ENCODE data around the gene SARM1. TPM values are rescaled to one million over a fixed set of nuclear protein-coding genes. Genes with fewer than 3 reads are reported as not detected.
A peak's percentile ranks its signal among the peaks of the same experiment; 100 is the strongest.
"Not testable (repeated sequence)": the region's sequence is repeated elsewhere in the genome, so short reads cannot be mapped to it uniquely, and the experiment has no call there.

SARM1 gene
- total RNA-seq, 2 experiments from 2014 or later = 18.1 to 21.9 TPM

DNA sequence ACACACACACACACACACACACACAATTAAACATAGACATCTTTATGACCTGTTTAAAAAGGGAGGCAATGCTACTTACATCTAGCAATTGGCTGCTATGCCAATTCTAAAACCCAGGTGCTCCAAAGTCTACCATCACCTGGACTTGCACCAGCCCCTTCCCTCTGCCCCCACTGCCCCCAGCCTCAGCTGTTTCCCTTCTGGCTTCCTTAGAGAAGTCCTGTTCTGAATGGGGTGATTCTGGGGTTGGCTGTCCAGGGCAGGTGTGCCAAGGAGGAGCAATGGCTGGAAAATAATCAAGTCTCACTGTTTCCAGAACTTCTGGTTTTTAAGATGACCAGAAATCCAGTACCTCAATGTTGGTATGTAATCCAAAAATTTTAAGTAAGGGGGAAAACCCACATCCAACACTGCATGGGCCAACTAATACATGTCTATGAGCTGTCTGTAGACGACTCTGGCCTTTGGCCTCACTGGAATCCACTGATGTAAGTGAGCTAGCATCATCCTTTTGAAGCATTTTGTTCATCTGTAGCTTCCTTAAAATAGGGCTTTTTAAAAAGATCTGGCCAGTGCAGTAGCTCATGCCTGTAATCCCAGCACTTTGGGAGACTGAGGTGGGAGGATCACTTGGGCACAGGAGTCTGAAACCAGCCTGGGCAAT, 38.3 kb upstream of the SARM1 start:
- no peak for ATAC-seq
- peaks cover 40% of the 10 kb centered on the region for H3K4me1 Mint-ChIP-seq
- DNase-seq = no peak
- H3K9me3 Mint-ChIP-seq (ENCODE audit: low read depth) = no peaks in the 10 kb centered on the region
- CTCF ChIA-PET = interaction anchor here (0.7 to 1.4 kb wide), 5 partner anchors 11 to 527 kb away, joined by 3 to 4 read pairs (median 4); no protein-coding TSS in a partner anchor
- POLR2A ChIA-PET = no interaction called here
- peak overlapping the region; percentile 96 for H3K4me3 Mint-ChIP-seq
- H3K36me3 Mint-ChIP-seq (ENCODE audit: low read depth) = peaks cover 13% of the 10 kb centered on the region
- intact Hi-C loops (cut with DNase I, micrococcal nuclease) = loop anchor here in 1 of 2 experiments (10.0 kb wide), 1 partner anchor 878 kb away; the partner anchor contains the start of gene KSR1
- no peak overlapping the region for H3K27ac Mint-ChIP-seq
- H3K27me3 Mint-ChIP-seq = no peaks in the 10 kb centered on the region

DNA sequence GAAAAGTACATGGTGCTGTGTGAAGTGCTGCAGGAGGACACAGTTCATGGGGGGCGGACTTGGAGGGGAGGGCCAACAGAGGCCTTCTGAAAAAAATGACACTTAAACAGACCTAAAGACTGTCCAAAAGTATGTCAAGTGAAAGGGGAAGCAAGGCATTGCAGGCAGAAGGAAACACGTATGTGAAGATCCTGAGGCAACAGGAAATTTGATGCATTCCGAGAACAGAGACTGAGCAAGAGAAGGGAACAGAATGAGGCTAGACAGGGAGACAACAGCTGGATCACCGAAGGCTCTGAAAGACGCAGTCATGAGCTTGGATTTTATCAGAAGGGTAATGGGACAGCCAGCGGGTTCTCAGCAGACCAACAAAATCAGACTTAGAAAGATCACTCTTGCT, 37.3 kb upstream of the SARM1 start:
- Mint-ChIP-seq H3K9me3 (ENCODE audit: low read depth) (no peaks in the 10 kb centered on the region), H3K27ac (peak overlapping the region; percentile 83), H3K27me3 (no peaks in the 10 kb centered on the region), H3K4me1 (peaks cover 36% of the 10 kb centered on the region), H3K4me3 (peak overlapping the region; percentile 96), H3K36me3 (ENCODE audit: low read depth) (peaks cover 9% of the 10 kb centered on the region)
- POLR2A ChIA-PET = no interaction called here
- CTCF ChIA-PET = interaction anchor here (0.6 to 1.6 kb wide), 4 partner anchors 12 to 454 kb away, joined by 3 to 10 read pairs (median 4); partner anchors contain the start of gene POLDIP2
- DNase-seq = no peak
- intact Hi-C loops (cut with DNase I, micrococcal nuclease) = loop anchor here in 1 of 2 experiments (10.0 kb wide), 1 partner anchor 879 kb away; the partner anchor contains the start of gene KSR1
- ATAC-seq = no peak

DNA sequence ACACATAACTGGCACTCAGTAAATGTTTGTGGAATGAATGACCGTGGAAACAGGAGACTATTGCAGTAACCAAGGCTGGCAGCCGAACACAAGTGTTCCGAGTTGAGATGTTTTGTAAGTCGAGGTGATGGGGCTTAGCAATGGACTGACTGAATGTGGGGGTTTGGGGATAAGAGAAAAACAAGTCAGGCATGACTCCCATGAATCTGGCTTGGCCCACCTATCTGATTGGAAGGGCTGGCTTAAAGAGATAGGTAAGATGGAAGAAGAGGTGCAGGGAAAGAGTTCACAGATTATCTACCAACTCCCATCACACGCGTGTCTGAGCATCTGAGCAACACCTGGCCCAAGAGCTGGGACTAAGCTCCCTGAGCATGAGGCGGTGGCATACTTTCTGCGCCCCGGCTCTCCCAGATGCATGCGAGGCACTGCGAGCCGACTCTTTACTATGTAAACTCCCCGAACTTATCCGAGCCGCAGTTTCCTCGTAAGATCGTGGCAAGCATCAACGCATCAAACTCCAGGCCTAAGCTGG, 36.8 kb upstream of the SARM1 start:
- Mint-ChIP-seq H3K27ac (peak overlapping the region; percentile 83), H3K4me1 (peaks cover 36% of the 10 kb centered on the region), H3K4me3 (peak overlapping the region; percentile 96), H3K36me3 (ENCODE audit: low read depth) (peaks cover 10% of the 10 kb centered on the region), H3K27me3 (no peaks in the 10 kb centered on the region), H3K9me3 (ENCODE audit: low read depth) (no peaks in the 10 kb centered on the region)
- ChIA-PET POLR2A (interaction anchor here (0.5 to 1.9 kb wide), 11 partner anchors 10 to 385 kb away, joined by 3 to 39 read pairs (median 4); partner anchors contain the start of genes POLDIP2, RPL23A, SARM1 and SEBOX), CTCF (interaction anchor here (0.6 to 1.9 kb wide), 9 partner anchors 12 to 242 kb away, joined by 3 to 25 read pairs (median 5); partner anchors contain the start of genes ALDOC and POLDIP2)
- no peak for ATAC-seq
- DNase-seq = no peak
- intact Hi-C loops (cut with DNase I, micrococcal nuclease) = loop anchor here (1.0 to 10.0 kb wide), 13 partner anchors 15 to 880 kb away; partner anchors contain the start of genes POLDIP2 (in 2 of the 2), SARM1 (in 2 of the 2), TMEM97 (in 2 of the 2) and BLTP2 (in 1 of the 2)

DNA sequence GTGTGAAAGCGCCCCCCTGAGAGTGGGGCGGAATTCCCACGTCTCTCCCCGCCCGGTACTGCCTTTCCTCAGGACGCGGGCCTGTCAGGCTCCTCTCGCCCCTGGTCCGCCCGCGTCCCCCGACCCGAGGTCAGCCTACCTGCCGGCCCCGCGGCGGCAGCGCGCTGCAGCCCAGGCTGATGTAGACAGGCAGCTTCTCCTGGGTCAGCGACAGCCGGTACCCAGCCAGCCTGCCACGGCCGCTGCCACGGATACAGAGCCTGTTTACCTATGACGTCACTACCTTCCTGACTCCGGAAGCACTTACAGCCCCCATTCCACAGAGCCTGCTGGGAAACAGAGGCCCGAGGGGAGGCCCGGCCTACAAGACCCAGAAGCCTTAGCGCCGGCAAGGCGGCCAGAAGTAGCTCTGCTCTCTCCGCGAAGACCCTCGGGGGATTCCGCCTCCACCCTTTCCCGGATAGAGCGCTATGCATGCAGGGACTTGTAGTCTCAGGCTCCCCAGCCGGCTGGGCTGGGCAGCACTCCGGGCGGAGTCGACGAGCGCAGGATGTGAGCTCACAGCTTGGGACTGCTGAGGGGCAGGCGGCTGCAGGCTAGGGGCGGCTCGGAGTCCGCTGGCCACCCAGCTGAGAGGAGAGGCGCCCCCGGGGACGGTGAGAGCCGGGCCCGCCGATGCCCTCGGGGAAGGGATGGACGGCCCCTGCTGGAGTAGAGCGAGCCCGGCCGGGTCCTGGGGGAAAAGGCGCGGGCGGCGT, 36.1 kb upstream of the SARM1 start, which contains the start of the genes IFT20 and TNFAIP1:
Gene IFT20 (minus strand): TSS at position 272 of the 758 bp plus-strand sequence. CDS start 3,487 bp downstream, outside the sequence.
Gene TNFAIP1 (plus strand): TSS at position 561 of the 758 bp plus-strand sequence. CDS start 3,761 bp downstream, outside the sequence.
- ChIA-PET CTCF (interaction anchor here (0.7 to 1.9 kb wide), 11 partner anchors 11 to 526 kb away, joined by 3 to 25 read pairs (median 4); partner anchors contain the start of genes ALDOC and POLDIP2), POLR2A (interaction anchor here (0.5 to 1.9 kb wide), 16 partner anchors 8 to 1255 kb away, joined by 3 to 39 read pairs (median 4); partner anchors contain the start of genes POLDIP2, RPL23A, SARM1 and SEBOX)
- H3K27ac Mint-ChIP-seq = peak within 1 kb of the TSS; percentile 91
- peaks cover 36% of the 10 kb centered on the region for H3K4me1 Mint-ChIP-seq
- peak within 1 kb of the TSS; percentile 96 for H3K4me3 Mint-ChIP-seq
- H3K9me3 Mint-ChIP-seq (ENCODE audit: low read depth) = no peaks in the 10 kb centered on the region
- H3K36me3 Mint-ChIP-seq (ENCODE audit: low read depth) = peaks cover 10% of the 10 kb centered on the region
- ATAC-seq (peak; percentile 97), DNase-seq (peak; percentile 99)
- no peaks in the 10 kb centered on the region for H3K27me3 Mint-ChIP-seq
- intact Hi-C loops (cut with DNase I, micrococcal nuclease) = loop anchor here (1.0 to 10.0 kb wide), 13 partner anchors 16 to 881 kb away; partner anchors contain the start of genes POLDIP2 (in 2 of the 2), SARM1 (in 2 of the 2), TMEM97 (in 2 of the 2) and BLTP2 (in 1 of the 2)

DNA sequence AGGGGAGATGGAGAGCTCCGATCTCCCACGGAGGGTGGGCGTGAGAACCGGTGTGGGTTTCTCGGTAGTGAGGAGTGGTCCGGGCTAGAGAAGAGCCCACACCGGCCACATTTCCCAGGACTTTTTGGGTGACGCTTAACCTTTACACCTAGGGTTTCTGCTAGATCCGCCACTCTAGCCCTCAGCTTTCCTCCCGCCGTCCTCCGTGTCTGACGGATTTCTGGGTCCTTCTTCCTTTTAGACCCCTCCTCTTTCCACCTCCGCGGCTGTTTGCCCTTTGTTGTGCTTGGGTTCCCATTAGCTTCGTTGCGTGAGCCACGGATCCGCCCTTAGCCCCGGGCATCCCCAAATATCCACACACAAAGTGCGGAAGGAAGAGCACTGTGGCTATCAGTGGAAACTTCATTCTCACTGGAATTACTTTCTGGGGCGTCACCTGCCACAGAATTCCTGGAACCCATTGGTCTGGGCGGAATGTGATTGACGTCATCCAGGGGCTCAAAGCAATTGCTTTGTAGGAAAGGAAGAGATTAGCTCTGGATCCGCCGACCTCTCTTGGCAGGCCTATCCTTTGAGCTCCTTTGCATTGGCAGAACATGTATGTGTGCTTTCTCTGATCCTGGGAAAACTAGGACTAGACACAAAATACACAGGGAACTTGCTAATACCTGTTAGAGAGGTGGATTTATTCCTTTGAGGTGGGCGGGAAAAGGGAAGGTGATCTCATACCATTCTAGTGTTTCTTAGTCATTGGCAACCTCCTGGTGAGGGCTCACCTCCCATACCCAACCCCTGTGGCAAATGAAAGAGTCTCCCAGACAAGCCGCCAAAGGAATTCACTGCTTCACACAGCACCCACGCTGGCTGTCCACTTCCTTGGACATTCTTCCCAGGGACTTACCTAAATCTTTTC, 35.3 kb upstream of the SARM1 start:
- ChIA-PET CTCF (interaction anchor here (0.7 to 1.9 kb wide), 11 partner anchors 10 to 527 kb away, joined by 3 to 25 read pairs (median 4); partner anchors contain the start of genes ALDOC and POLDIP2), POLR2A (interaction anchor here (0.5 to 1.9 kb wide), 14 partner anchors 7 to 1254 kb away, joined by 3 to 39 read pairs (median 4); partner anchors contain the start of genes POLDIP2, RPL23A, SARM1 and TMEM97)
- peaks cover 36% of the 10 kb centered on the region for H3K4me1 Mint-ChIP-seq
- H3K27ac Mint-ChIP-seq = peak overlapping the region; percentile 91
- intact Hi-C loops (cut with DNase I, micrococcal nuclease) = loop anchor here (1.0 to 10.0 kb wide), 13 partner anchors 17 to 881 kb away; partner anchors contain the start of genes POLDIP2 (in 2 of the 2), SARM1 (in 2 of the 2), TMEM97 (in 2 of the 2) and BLTP2 (in 1 of the 2)
- H3K9me3 Mint-ChIP-seq (ENCODE audit: low read depth) = no peaks in the 10 kb centered on the region
- no peaks in the 10 kb centered on the region for H3K27me3 Mint-ChIP-seq
- ATAC-seq (peak; percentile 1), DNase-seq (peak; percentile 60)
- H3K4me3 Mint-ChIP-seq = peak overlapping the region; percentile 96
- peaks cover 10% of the 10 kb centered on the region for H3K36me3 Mint-ChIP-seq (ENCODE audit: low read depth)

DNA sequence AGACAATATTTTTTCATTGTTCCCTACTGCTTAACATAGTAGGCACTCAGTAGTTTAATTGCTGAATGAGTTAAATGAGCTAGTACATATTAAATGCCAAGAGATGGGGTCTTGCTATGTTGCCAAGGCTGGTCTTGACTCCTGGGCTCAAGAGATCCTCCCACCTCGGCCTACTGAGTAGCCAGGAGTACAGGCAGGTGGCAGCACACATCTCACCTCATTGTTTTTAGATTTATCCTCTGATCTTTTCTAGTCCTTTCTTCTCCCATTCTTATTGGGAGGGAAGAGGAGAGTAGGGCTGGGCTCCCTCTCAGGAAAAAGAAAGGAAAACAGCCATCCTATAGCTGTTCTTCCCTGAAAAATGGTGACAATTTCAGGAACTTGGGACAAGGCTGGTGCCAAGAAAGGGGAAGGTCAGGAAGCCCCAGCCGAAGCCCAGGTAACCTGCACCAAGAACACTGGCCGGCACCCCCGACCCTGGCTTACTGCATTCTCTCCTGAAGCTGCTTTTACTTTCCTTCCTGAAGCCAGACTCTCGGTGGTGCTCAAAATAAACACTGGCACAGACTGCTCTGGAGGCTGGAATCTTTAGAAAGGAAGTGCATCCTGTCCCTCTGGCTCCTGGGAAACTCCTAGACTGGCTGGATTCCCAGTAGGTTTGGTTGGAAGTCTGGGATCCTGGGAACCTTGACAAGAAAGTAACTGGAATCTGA, 33.3 kb upstream of the SARM1 start:
- DNase-seq = no peak
- peak overlapping the region; percentile 30 for H3K27ac Mint-ChIP-seq
- H3K27me3 Mint-ChIP-seq = no peaks in the 10 kb centered on the region
- no peak for ATAC-seq
- peaks cover 19% of the 10 kb centered on the region for H3K36me3 Mint-ChIP-seq (ENCODE audit: low read depth)
- intact Hi-C loops (cut with DNase I, micrococcal nuclease) = loop anchor here (5.0 to 10.0 kb wide), 3 partner anchors 49 to 883 kb away; partner anchors contain the start of genes KSR1 (in 1 of the 2) and PHF12 (in 1 of the 2)
- H3K4me3 Mint-ChIP-seq = no peak overlapping the region
- CTCF ChIA-PET = interaction anchor here (0.6 to 1.2 kb wide), 2 partner anchors 13 to 76 kb away, joined by 3 to 8 read pairs; no protein-coding TSS in a partner anchor
- no peaks in the 10 kb centered on the region for H3K9me3 Mint-ChIP-seq (ENCODE audit: low read depth)
- POLR2A ChIA-PET = interaction anchor here (0.8 kb wide), 1 partner anchor 10 kb away, joined by 4 read pairs; no protein-coding TSS in a partner anchor
- H3K4me1 Mint-ChIP-seq = peaks cover 36% of the 10 kb centered on the region

DNA sequence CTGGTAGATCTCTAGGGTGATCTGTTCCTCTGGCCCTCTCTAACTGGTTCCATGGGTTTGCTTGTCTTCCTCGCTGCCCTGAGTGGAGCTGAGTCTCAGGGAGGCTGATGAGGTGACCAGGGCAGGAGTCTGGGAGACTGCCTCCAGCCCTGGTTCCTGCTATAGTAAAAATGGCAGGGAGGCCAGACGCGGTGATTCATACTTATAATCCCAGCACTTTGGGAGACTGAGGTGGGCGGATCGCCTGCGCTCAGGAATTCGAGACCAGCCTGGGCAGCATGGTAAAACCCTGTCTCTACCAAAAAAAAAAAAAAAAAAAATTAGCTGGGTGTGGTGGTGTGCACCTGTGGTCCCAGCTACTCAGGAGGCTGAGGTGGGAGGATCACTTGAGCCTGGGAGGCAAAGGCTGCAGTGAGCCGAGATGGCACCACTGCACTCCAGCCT, 32.7 kb upstream of the SARM1 start:
- not testable (repeated sequence) for H3K9me3 Mint-ChIP-seq (ENCODE audit: low read depth); ATAC-seq; H3K27me3 Mint-ChIP-seq; H3K4me3 Mint-ChIP-seq; DNase-seq; H3K27ac Mint-ChIP-seq
- Mint-ChIP-seq H3K36me3 (ENCODE audit: low read depth) (peaks cover 19% of the 10 kb centered on the region), H3K4me1 (peaks cover 32% of the 10 kb centered on the region)
- intact Hi-C loops (cut with DNase I, micrococcal nuclease) = loop anchor here (5.0 to 10.0 kb wide), 3 partner anchors 49 to 884 kb away; partner anchors contain the start of genes KSR1 (in 1 of the 2) and PHF12 (in 1 of the 2)
- ChIA-PET CTCF (interaction anchor here (0.6 to 1.2 kb wide), 2 partner anchors 12 to 86 kb away, joined by 3 to 8 read pairs; no protein-coding TSS in a partner anchor), POLR2A (interaction anchor here (0.8 kb wide), 1 partner anchor 10 kb away, joined by 4 read pairs; no protein-coding TSS in a partner anchor)

DNA sequence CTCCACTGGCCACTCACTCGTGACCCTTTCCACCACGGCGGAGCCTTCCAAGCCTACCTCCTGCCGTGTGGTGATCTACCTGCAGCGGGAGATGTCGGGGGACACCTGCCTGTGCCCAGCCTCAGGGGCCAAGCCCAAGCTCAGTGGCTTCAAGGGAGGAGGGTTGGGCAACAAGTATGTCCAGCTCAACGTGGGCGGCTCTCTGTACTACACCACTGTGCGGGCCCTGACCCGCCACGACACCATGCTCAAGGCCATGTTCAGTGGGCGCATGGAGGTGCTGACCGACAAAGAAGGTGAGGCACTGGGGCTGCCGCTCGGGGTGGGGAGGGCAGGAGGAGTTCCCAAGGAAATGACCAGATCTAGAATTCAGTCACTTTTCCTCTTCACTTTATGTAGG, 32.1 kb upstream of the SARM1 start:
- Mint-ChIP-seq H3K27ac (no peak overlapping the region), H3K27me3 (no peaks in the 10 kb centered on the region), H3K36me3 (ENCODE audit: low read depth) (peaks cover 20% of the 10 kb centered on the region), H3K4me3 (no peak overlapping the region), H3K9me3 (ENCODE audit: low read depth) (no peaks in the 10 kb centered on the region), H3K4me1 (peaks cover 26% of the 10 kb centered on the region)
- CTCF ChIA-PET = no interaction called here
- POLR2A ChIA-PET = no interaction called here
- no peak for DNase-seq
- no peak for ATAC-seq
- intact Hi-C loops (cut with DNase I, micrococcal nuclease) = loop anchor here (5.0 to 10.0 kb wide), 3 partner anchors 48 to 885 kb away; partner anchors contain the start of genes KSR1 (in 1 of the 2) and PHF12 (in 1 of the 2)

DNA sequence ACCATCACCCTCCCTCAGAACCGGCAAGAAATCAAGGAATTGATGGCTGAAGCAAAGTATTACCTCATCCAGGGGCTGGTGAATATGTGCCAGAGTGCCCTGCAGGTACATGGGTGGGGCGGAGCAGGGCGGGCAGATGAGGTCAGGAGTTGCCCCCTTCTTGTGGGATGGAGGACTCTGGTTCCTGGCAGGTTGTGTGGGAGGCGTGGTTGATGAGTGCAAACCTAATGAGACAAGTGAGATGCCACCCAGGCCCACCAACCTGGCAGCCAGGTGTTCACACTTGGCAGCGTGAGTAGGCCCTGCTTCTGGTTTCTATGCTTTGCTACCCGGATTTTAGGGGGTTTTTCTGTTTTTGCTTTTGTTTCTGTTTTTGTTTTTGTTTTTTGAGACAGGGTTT, 31.1 kb upstream of the SARM1 start:
- ATAC-seq = no peak
- CTCF ChIA-PET = interaction anchor here (0.7 kb wide), 1 partner anchor 284 kb away, joined by 4 read pairs; no protein-coding TSS in a partner anchor
- intact Hi-C loops (cut with DNase I, micrococcal nuclease) = no loop called here

More for the DNA sequence above, 31.1 kb upstream of the SARM1 start:
- POLR2A ChIA-PET = no interaction called here
- no peaks in the 10 kb centered on the region for H3K27me3 Mint-ChIP-seq
- no peak for DNase-seq
- H3K27ac Mint-ChIP-seq = no peak overlapping the region
- H3K9me3 Mint-ChIP-seq (ENCODE audit: low read depth) = no peaks in the 10 kb centered on the region
- peaks cover 20% of the 10 kb centered on the region for H3K4me1 Mint-ChIP-seq
- peaks cover 24% of the 10 kb centered on the region for H3K36me3 Mint-ChIP-seq (ENCODE audit: low read depth)
- no peak overlapping the region for H3K4me3 Mint-ChIP-seq
